MM.1S (cell line): ENCODE results near the gene CD209.

Source experiments
- CTCF ChIP-seq: fragments of 300-600 bp; sonication (generic); IDR thresholded peaks from 2 replicates; pipeline ENCODE4 v1.5.1; 2016; ENCODE audit warnings: antibody characterized with exemption, low read length, mixed read lengths
- EZH2phosphoT487 ChIP-seq: fragments of 300-600 bp; sonication (generic); IDR thresholded peaks from 2 replicates; pipeline ENCODE4 v1.6.1; 2018; ENCODE audit warnings: antibody characterized with exemption, low read length

DNA sequence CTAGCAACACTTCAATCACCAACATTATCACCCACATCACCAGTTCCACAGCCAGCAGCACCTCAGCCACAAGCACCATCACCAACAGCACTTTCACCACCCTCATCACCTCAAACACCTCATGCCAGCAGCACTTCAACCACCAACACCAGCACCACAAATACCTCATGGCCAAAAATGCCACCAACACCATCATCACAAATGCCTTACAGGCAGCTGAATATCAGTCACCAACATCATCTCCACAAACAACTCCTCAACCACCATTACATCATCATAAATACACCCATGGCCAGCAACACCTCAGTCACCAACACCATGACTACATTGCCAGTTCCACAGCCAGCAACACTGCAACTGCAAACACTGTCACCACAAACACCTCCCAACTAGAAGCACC is 55.8 kb downstream of the CD209 start:
- TF ChIP-seq CTCF: no peak
- TF ChIP-seq EZH2phosphoT487: no peak
